Mesenchymal stem cell (in vitro differentiated cells and primary cell): Measurements from ENCODE around the gene GALM.

Experiments used
- DNase-seq: peaks from one replicate; pipeline ENCODE4 v3.0.0-alpha.2; 2013
- H2AFZ ChIP-seq: one replicate; pipeline ENCODE4 v1.6.1; 2013; ENCODE audit warnings: low read depth, mild to moderate bottlenecking, control low read depth, inconsistent platforms, low read length, moderate library complexity
- H2AK5ac ChIP-seq: 2 replicates; pipeline ENCODE4 v1.6.1; 2013; ENCODE audit warnings: low read length, moderate library complexity, mild to moderate bottlenecking, inconsistent platforms; ENCODE audit not compliant: severe bottlenecking
- H2BK120ac ChIP-seq: one replicate; pipeline ENCODE4 v1.6.1; 2013; ENCODE audit warnings: low read depth, mild to moderate bottlenecking, inconsistent platforms, low read length, moderate library complexity
- H2BK12ac ChIP-seq, 2 experiments: one replicate each; pipeline ENCODE4 v1.6.1; 2013; ENCODE audit warnings: inconsistent platforms in 2 of 2, low read length in 2 of 2, mild to moderate bottlenecking in 2 of 2, moderate library complexity in 2 of 2, control low read depth in 1 of 2
- H2BK15ac ChIP-seq: one replicate; pipeline ENCODE4 v1.6.1; 2013; ENCODE audit warnings: mild to moderate bottlenecking, low read depth, inconsistent platforms; ENCODE audit not compliant: poor library complexity, severe bottlenecking
- H2BK5ac ChIP-seq: 2 replicates; pipeline ENCODE4 v1.6.1; 2013; ENCODE audit warnings: low read depth, mild to moderate bottlenecking, low read length, control low read depth, inconsistent platforms; ENCODE audit not compliant: poor library complexity, severe bottlenecking
- H3K14ac ChIP-seq, 2 experiments: one replicate each; pipeline ENCODE4 v1.6.1; 2013; ENCODE audit warnings: inconsistent platforms in 2 of 2, low read length in 2 of 2, control low read depth in 1 of 2, mild to moderate bottlenecking in 1 of 2, moderate library complexity in 1 of 2
- H3K18ac ChIP-seq, 2 experiments: one replicate each; pipeline ENCODE4 v1.6.1; 2013; ENCODE audit warnings: inconsistent platforms in 2 of 2, low read length in 2 of 2, control low read depth in 1 of 2, low read depth in 1 of 2, mild to moderate bottlenecking in 1 of 2
- H3K23ac ChIP-seq, 2 experiments: one replicate each; pipeline ENCODE4 v1.6.1; 2013; ENCODE audit warnings: inconsistent platforms in 2 of 2, low read length in 2 of 2, mild to moderate bottlenecking in 2 of 2, moderate library complexity in 2 of 2, control low read depth in 1 of 2
- H3K27ac ChIP-seq: 2 replicates; pipeline ENCODE4 v1.5.1; 2013; ENCODE audit warnings: mild to moderate bottlenecking, moderate library complexity, low read length, control low read depth, inconsistent platforms; ENCODE audit not compliant: poor library complexity, severe bottlenecking
- H3K27me3 ChIP-seq, 2 experiments: 2 replicates each; pipeline versions ENCODE4 v1.6.1 to v1.7.0; 2013; ENCODE audit warnings: low read length in 2 of 2, mild to moderate bottlenecking in 2 of 2, moderate library complexity in 2 of 2, control low read depth in 1 of 2, inconsistent platforms in 1 of 2; ENCODE audit not compliant: control insufficient read depth in 1 of 2, insufficient read depth in 1 of 2
- H3K36me3 ChIP-seq, 2 experiments: 2 replicates each; pipeline versions ENCODE4 v1.6.1 to v1.7.0; 2013; ENCODE audit warnings: low read length in 2 of 2, control low read depth in 1 of 2, inconsistent platforms in 1 of 2, low read depth in 1 of 2, mild to moderate bottlenecking in 1 of 2; ENCODE audit not compliant: insufficient read depth in 2 of 2, control insufficient read depth in 1 of 2
- H3K4ac ChIP-seq, 2 experiments: one replicate each; pipeline ENCODE4 v1.6.1; 2013; ENCODE audit warnings: inconsistent platforms in 2 of 2, low read length in 2 of 2, mild to moderate bottlenecking in 2 of 2, moderate library complexity in 2 of 2, control low read depth in 1 of 2, low read depth in 1 of 2
- H3K4me1 ChIP-seq: 2 replicates; pipeline ENCODE4 v1.6.1; 2013; ENCODE audit warnings: low read depth, low read length, control low read depth; ENCODE audit not compliant: control insufficient read depth, insufficient read depth
- H3K4me2 ChIP-seq: 2 replicates; pipeline ENCODE4 v1.6.1; 2013; ENCODE audit warnings: low read length, mild to moderate bottlenecking, inconsistent platforms; ENCODE audit not compliant: poor library complexity, severe bottlenecking
- H3K4me3 ChIP-seq, 2 experiments: 2 replicates each; pipeline versions ENCODE4 v1.5.1 to v1.7.0; 2013; ENCODE audit warnings: low read length in 2 of 2, mild to moderate bottlenecking in 2 of 2, control low read depth in 1 of 2, low read depth in 1 of 2; ENCODE audit not compliant: insufficient read depth in 1 of 2
- H3K79me1 ChIP-seq: replicated peaks from 2 replicates; pipeline ENCODE4 v1.6.1; 2013; ENCODE audit warnings: mild to moderate bottlenecking, control low read depth, low read length, inconsistent platforms; ENCODE audit not compliant: poor library complexity, severe bottlenecking
- H3K9ac ChIP-seq: 2 replicates; pipeline ENCODE4 v1.7.0; 2013; ENCODE audit warnings: mild to moderate bottlenecking, low read length, moderate library complexity
- H3K9me3 ChIP-seq: 2 replicates; pipeline ENCODE4 v1.7.0; 2013; ENCODE audit warnings: mild to moderate bottlenecking, low read length; ENCODE audit not compliant: control insufficient read depth
- H4K8ac ChIP-seq: one replicate; pipeline ENCODE4 v1.6.1; 2013; ENCODE audit warnings: inconsistent platforms, mild to moderate bottlenecking, low read length, moderate library complexity
- H4K91ac ChIP-seq: one replicate; pipeline ENCODE4 v1.6.1; 2013; ENCODE audit warnings: mild to moderate bottlenecking, low read length, inconsistent platforms
- WGBS: methylation state at CpG from one replicate; pipeline ENCODE4 v1.1.7; 2013; ENCODE audit warnings: mixed read lengths; 5-methylcytosine and 5-hydroxymethylcytosine counted together

Gene GALM

GRCh38 chr2:38743672-38744398 is 77.9 kb downstream of the GALM start:
- no peak overlapping the region for H2AK5ac ChIP-seq
- H4K91ac ChIP-seq, result no peak overlapping the region
- H3K79me1 ChIP-seq, result peaks cover 5% of the 10 kb centered on the region
- H3K14ac ChIP-seq, result no peak overlapping the region
- H3K4me1 ChIP-seq, result peaks cover 5% of the 10 kb centered on the region
- H2BK12ac ChIP-seq, result no peak overlapping the region
- H3K23ac ChIP-seq, result no peak overlapping the region
- H3K4me2 ChIP-seq, result no peak overlapping the region
- no peak overlapping the region for H2BK120ac ChIP-seq
- H2BK5ac ChIP-seq, result no peak overlapping the region
- H3K36me3 ChIP-seq, result peaks cover 28 to 88% of the 10 kb centered on the region in 2 experiments
- no peak overlapping the region for H2BK15ac ChIP-seq
- H3K27me3 ChIP-seq, result no peaks in the 10 kb centered on the region
- H3K18ac ChIP-seq, result no peak overlapping the region
- H3K9me3 ChIP-seq, result peaks cover 6% of the 10 kb centered on the region
- DNase-seq, result no peak
- H3K4ac ChIP-seq, result no peak overlapping the region
- H3K27ac ChIP-seq, result no peak overlapping the region
- H4K8ac ChIP-seq, result no peak overlapping the region
- H3K4me3 ChIP-seq, result no peak overlapping the region
- 97% methylated on average over 3 of the region's 3 CpGs for WGBS
- H3K9ac ChIP-seq, result peak overlapping the region; percentile 4
- H2AFZ ChIP-seq, result no peak overlapping the region

GRCh38 chr2:38744399-38744780 is 78.5 kb downstream of the GALM start:
- H3K4me3 ChIP-seq, result no peak overlapping the region
- H2BK12ac ChIP-seq, result no peak overlapping the region
- H3K4me2 ChIP-seq, result no peak overlapping the region
- H3K9ac ChIP-seq, result peak overlapping the region; percentile 4
- no peaks in the 10 kb centered on the region for H3K27me3 ChIP-seq
- H3K9me3 ChIP-seq, result peaks cover 4% of the 10 kb centered on the region
- H4K91ac ChIP-seq, result no peak overlapping the region
- no peak overlapping the region for H2AK5ac ChIP-seq
- H4K8ac ChIP-seq, result no peak overlapping the region
- H2BK120ac ChIP-seq, result no peak overlapping the region
- H3K27ac ChIP-seq, result no peak overlapping the region
- peaks cover 25 to 88% of the 10 kb centered on the region in 2 experiments for H3K36me3 ChIP-seq
- H2AFZ ChIP-seq, result no peak overlapping the region
- no peak for DNase-seq
- no peak overlapping the region for H3K14ac ChIP-seq
- no peak overlapping the region for H3K18ac ChIP-seq
- peaks cover 5% of the 10 kb centered on the region for H3K4me1 ChIP-seq
- H3K23ac ChIP-seq, result no peak overlapping the region
- 98% methylated on average over 2 of the region's 2 CpGs for WGBS
- H3K79me1 ChIP-seq, result peaks cover 4% of the 10 kb centered on the region
- no peak overlapping the region for H2BK5ac ChIP-seq
- H2BK15ac ChIP-seq, result no peak overlapping the region
- no peak overlapping the region for H3K4ac ChIP-seq

- Histone ChIP-seq H3K4ac (no peak overlapping the region), H3K9ac (peak overlapping the region; percentile 100), H3K18ac (no peak overlapping the region), H3K14ac (no peak overlapping the region), H2BK120ac (no peak overlapping the region), H4K91ac (no peak overlapping the region), H2BK5ac (no peak overlapping the region), H3K23ac (no peak overlapping the region), H3K36me3 (peaks cover 25 to 90% of the 10 kb centered on the region in 2 experiments), H2AK5ac (no peak overlapping the region), H2AFZ (no peak overlapping the region), H2BK12ac (no peak overlapping the region), H3K4me3 (no peak overlapping the region), H3K4me1 (peaks cover 5% of the 10 kb centered on the region), H3K79me1 (peaks cover 2% of the 10 kb centered on the region), H3K9me3 (no peaks in the 10 kb centered on the region), H3K4me2 (no peak overlapping the region), H3K27me3 (no peaks in the 10 kb centered on the region), H2BK15ac (no peak overlapping the region), H4K8ac (no peak overlapping the region), H3K27ac (no peak overlapping the region)
- WGBS, result 97% methylated on average over 8 of the region's 9 CpGs
- no peak for DNase-seq
Measured at GRCh38 chr2:38745267-38745666, 79.4 kb downstream of the GALM start.

GRCh38 chr2:38747007-38747424 is 81.1 kb downstream of the GALM start:
- Histone ChIP-seq H3K36me3 (peaks cover 21 to 79% of the 10 kb centered on the region in 2 experiments), H2AK5ac (no peak overlapping the region), H3K27me3 (no peaks in the 10 kb centered on the region), H3K23ac (no peak overlapping the region), H3K18ac (no peak overlapping the region), H3K4me3 (no peak overlapping the region), H3K9ac (peak overlapping the region; percentile 100), H3K27ac (no peak overlapping the region), H2BK15ac (no peak overlapping the region), H4K8ac (no peak overlapping the region), H3K4me1 (peaks cover 9% of the 10 kb centered on the region), H3K4me2 (no peak overlapping the region), H2BK5ac (no peak overlapping the region), H3K9me3 (no peaks in the 10 kb centered on the region), H2BK120ac (no peak overlapping the region), H2AFZ (no peak overlapping the region), H4K91ac (no peak overlapping the region), H2BK12ac (no peak overlapping the region), H3K4ac (no peak overlapping the region), H3K14ac (no peak overlapping the region), H3K79me1 (peaks cover 2% of the 10 kb centered on the region)
- WGBS, result 81% methylated on average over 2 of the region's 4 CpGs
- no peak for DNase-seq
